ENCODE measurements around the gene PRPSAP1. TPM values are rescaled to one million over a fixed set of nuclear protein-coding genes. Genes with fewer than 3 reads are reported as not detected.

PRPSAP1 gene
- total RNA-seq, 1 experiment from 2014 or later: 38.4 TPM

GRCh38 chr17:76335716-76336381 lies 17.9 kb downstream of the PRPSAP1 start:
- no peak overlapping the region for H2BK15ac ChIP-seq (ENCODE audit: low read depth, low read length)
- Mint-ChIP-seq H3K4me1 (peaks cover 6 to 8% of the 10 kb centered on the region in 2 experiments; a peak in 3 of 4 replicates), H3K27me3 (ENCODE audit: low read depth) (no peaks in the 10 kb centered on the region), H3K27ac (no peak overlapping the region), H3K9me3 (no peaks in the 10 kb centered on the region; a peak in 1 of 5 replicates), H3K36me3 (ENCODE audit: insufficient read depth in 1 of 3, low read depth in 3 of 3) (peaks cover 0 to 7% (median 2%) of the 10 kb centered on the region in 3 experiments; a peak in 5 of 7 replicates), H3K4me3 (no peak overlapping the region)
- H2BK20ac ChIP-seq (ENCODE audit: low read depth, low read length, poor library complexity, severe bottlenecking): no peak overlapping the region
- no peak overlapping the region for H2BK5ac ChIP-seq (ENCODE audit: insufficient read length, low read length)
- no peak overlapping the region for H3K4ac ChIP-seq (ENCODE audit: low read depth, low read length)
- H3K27ac ChIP-seq (ENCODE audit: insufficient read length, low read depth, low read length): no peak overlapping the region
- no peak overlapping the region for H2BK120ac ChIP-seq (ENCODE audit: low read depth, low read length, poor library complexity, severe bottlenecking)
- no peak overlapping the region for H3T11ph ChIP-seq (ENCODE audit: low read length)
- H3K14ac ChIP-seq (ENCODE audit: insufficient read depth, low read length): no peak overlapping the region
- H3K4me2 ChIP-seq (ENCODE audit: insufficient read depth, insufficient read length, low read length): no peak overlapping the region
- no peak overlapping the region for H2AFZ ChIP-seq (ENCODE audit: low read length)
- H4K20me1 ChIP-seq (ENCODE audit: control insufficient read depth, insufficient read depth, insufficient read length): no peaks in the 10 kb centered on the region
- no peaks in the 10 kb centered on the region for H3K23me2 ChIP-seq (ENCODE audit: insufficient read length, low read depth, low read length, poor library complexity, severe bottlenecking)
- no peaks in the 10 kb centered on the region for H3K9me3 ChIP-seq (ENCODE audit: control insufficient read depth, low read depth, low read length)
- no peak overlapping the region for H2BK12ac ChIP-seq (ENCODE audit: insufficient read length, low read depth, low read length)
- H3K56ac ChIP-seq (ENCODE audit: insufficient read length, low read depth, low read length): no peak overlapping the region
- H3K23ac ChIP-seq (ENCODE audit: insufficient read length, low read depth, low read length): no peak overlapping the region
- no peaks in the 10 kb centered on the region for H3K4me1 ChIP-seq (ENCODE audit: insufficient read depth, low read length)
- H4K91ac ChIP-seq (ENCODE audit: insufficient read length, low read depth, low read length): no peak overlapping the region
- no CpG with 5 or more reads among the region's 9 CpGs for WGBS (ENCODE audit: extremely low coverage, insufficient read length, low lambda C conversion rate)
- H3K79me1 ChIP-seq (ENCODE audit: insufficient read depth, low read depth, low read length, poor library complexity, severe bottlenecking): peaks cover 3% of the 10 kb centered on the region
- DNase-seq: no peak
- no peak overlapping the region for H2AK5ac ChIP-seq (ENCODE audit: insufficient read length, low read length)
- H3K27me3 ChIP-seq (ENCODE audit: insufficient read depth, low read length): no peaks in the 10 kb centered on the region
- H3K79me2 ChIP-seq (ENCODE audit: insufficient read depth, low read length): no peaks in the 10 kb centered on the region
- TF ChIP-seq CTCF (conservative IDR thresholded peaks at IDR 0.05): no peak
- no peak overlapping the region for H4K8ac ChIP-seq (replicated peaks; ENCODE audit: insufficient read length, low read depth, low read length)
- no peak overlapping the region for H4K5ac ChIP-seq (ENCODE audit: insufficient read length, low read depth, low read length)
- no peak overlapping the region for H3K9ac ChIP-seq (ENCODE audit: extremely low read depth, insufficient read length, low read length)
- no peak overlapping the region for H3K18ac ChIP-seq (ENCODE audit: insufficient read length, low read depth, low read length)

Data from H9 (cell line).